Right lobe of liver (tissue), 6 donors: ENCODE results near the gene PGAP6. TPM values are rescaled to one million over a fixed set of nuclear protein-coding genes. Genes with fewer than 3 reads are reported as not detected.
"Not testable (repeated sequence)": the region's sequence is repeated elsewhere in the genome, so short reads cannot be mapped to it uniquely, and the experiment has no call there.

Experiments
- ATAC-seq, 4 donors: fragments of 200-7000 bp; cut with Tn5 transposase; one replicate each; pipeline ENCODE4 v1.9.1; 2020; ENCODE audit warnings: mild to moderate bottlenecking in 4 of 4, moderate library complexity in 4 of 4
- DNase-seq, 3 donors: peaks; one replicate each; pipeline ENCODE4 v3.0.0-alpha.2; 2020
- H3K27ac ChIP-seq, 3 donors: fragments of 200-600 bp; one replicate each; pipeline ENCODE4 v1.8.0; 2022
- H3K27me3 ChIP-seq, 2 donors: fragments of 200-600 bp; one replicate each; pipeline ENCODE4 v1.8.0; 2022
- H3K36me3 ChIP-seq, 4 donors: fragments of 200-600 bp; sonication (generic) in 1 of 4; one replicate each; pipeline versions ENCODE4 v1.5.1 to v1.8.0; 2017 to 2022; ENCODE audit warnings: control low read depth in 1 of 4
- H3K4me1 ChIP-seq, 4 donors: fragments of 200-600 bp; sonication (generic) in 1 of 4; one replicate each; pipeline versions ENCODE4 v1.5.1 to v1.8.0; 2017 to 2022; ENCODE audit warnings: control low read depth in 1 of 4
- H3K4me3 ChIP-seq, 3 donors: fragments of 200-600 bp; one replicate each; pipeline ENCODE4 v1.8.0; 2022
- H3K9me3 ChIP-seq, 4 donors: fragments of 200-600 bp; sonication (generic) in 1 of 4; one replicate each; pipeline versions ENCODE4 v1.5.1 to v1.8.0; 2017 to 2022; ENCODE audit warnings: control low read depth in 1 of 4
- CTCF ChIP-seq, 4 donors: fragments of 200-600 bp in 3 of 4; fragments of 450-650 bp in 1 of 4; IDR thresholded peaks; one replicate each; pipeline versions ENCODE4 v1.5.1 to v1.8.0; 2016 to 2022; ENCODE audit warnings: antibody characterized with exemption in 4 of 4, mild to moderate bottlenecking in 2 of 4
- POLR2A ChIP-seq: fragments of 450-650 bp; IDR thresholded peaks from one replicate; pipeline ENCODE4 v1.6.1; 2017; ENCODE audit warnings: antibody characterized with exemption, mild to moderate bottlenecking
- WGBS: methylation state at CpG from one replicate; pipeline ENCODE4 v1.1.6; 2018; ENCODE audit warnings: low coverage, low lambda C conversion rate; ENCODE audit not compliant: insufficient coverage; ENCODE audit errors: missing lambda C conversion rate; 5-methylcytosine and 5-hydroxymethylcytosine counted together
- intact Hi-C, 2 donors: fragments of 100-400 bp; cut with DNase I; formaldehyde crosslinking; loops; one replicate each; pipeline versions ENCODE4 v1.11.2 to v1.14.1; 2022
- total RNA-seq, 6 experiments: library from RNA; depleted of rRNA in 2 of 6; stranded (reverse); fragments of >200 nt in 2 of 6; fragmentation: NEBNext Ultra II Directional in 3 of 6; extraction: Animal tissue kit (Norgen Biotek cat#: 25700) in 3 of 6; gene quantifications; one replicate each; pipeline versions ENCODE4 v1.1.0 to v1.2.4, GENCODE V29; 2016 to 2023
- donor health status: DM: no; HTN: yes; CAD: no.
- donor health status: DM: no; HTN: no; CAD: no.
- donor health status: DM: no; HTN: no; CAD: no.
- donor health status: DM: no; HTN: yes; CAD: no.
- donor health status: DM: no; HTN: yes; CAD: no.

The PGAP6 gene
- total RNA-seq, 6 experiments from 2014 or later: 24.3 to 44.6 (median 28.0) TPM

GRCh38 chr16:352547-353403 lies 29.0 kb downstream of the PGAP6 start, which contains the start of gene AXIN1:
AXIN1 (minus strand) TSS chr16:352723; CDS start chr16:347025, 5,698 bp downstream.
- DNase-seq (peak; percentile 100), ATAC-seq (peak; percentile 92 to 96 (median 94))
- under 1% methylated on average over 74 of the region's 113 CpGs for WGBS
- no peaks in the 10 kb centered on the region for H3K9me3 ChIP-seq
- intact Hi-C loops: no loop called here
- H3K4me3 ChIP-seq: peak within 1 kb of the TSS; percentile 56 to 75 (median 75)
- peak within 1 kb of the TSS in 1 of 3 donors; percentile 47 for H3K27ac ChIP-seq
- peaks cover 0 to 5% (median 0%) of the 10 kb centered on the region in 4 donors for H3K36me3 ChIP-seq
- H3K4me1 ChIP-seq: peaks cover 0 to 11% (median 2%) of the 10 kb centered on the region in 4 donors
- H3K27me3 ChIP-seq: no peaks in the 10 kb centered on the region
- TF ChIP-seq POLR2A (peak; percentile 45), CTCF (IDR thresholded peaks at IDR 0.05) (peak; percentile 32 to 65 (median 47))

- H3K36me3 ChIP-seq: peaks cover 0 to 5% (median 0%) of the 10 kb centered on the region in 4 donors
- peak in 2 of 3 donors; percentile 54 to 68 for DNase-seq
- H3K4me3 ChIP-seq: peak overlapping the region; percentile 56 to 75 (median 75)
- no peak for TF ChIP-seq POLR2A
- TF ChIP-seq CTCF (IDR thresholded peaks at IDR 0.05): no peak
- no peak for ATAC-seq
- WGBS: 0% methylated on average over 12 of the region's 95 CpGs
- H3K9me3 ChIP-seq: no peaks in the 10 kb centered on the region
- intact Hi-C loops: no loop called here
- no peaks in the 10 kb centered on the region for H3K27me3 ChIP-seq
- H3K27ac ChIP-seq: peak overlapping the region in 1 of 3 donors; percentile 47
- H3K4me1 ChIP-seq: peaks cover 0 to 11% (median 2%) of the 10 kb centered on the region in 4 donors
Observed at GRCh38 chr16:351804-352520, 29.8 kb downstream of the PGAP6 start.

DNA sequence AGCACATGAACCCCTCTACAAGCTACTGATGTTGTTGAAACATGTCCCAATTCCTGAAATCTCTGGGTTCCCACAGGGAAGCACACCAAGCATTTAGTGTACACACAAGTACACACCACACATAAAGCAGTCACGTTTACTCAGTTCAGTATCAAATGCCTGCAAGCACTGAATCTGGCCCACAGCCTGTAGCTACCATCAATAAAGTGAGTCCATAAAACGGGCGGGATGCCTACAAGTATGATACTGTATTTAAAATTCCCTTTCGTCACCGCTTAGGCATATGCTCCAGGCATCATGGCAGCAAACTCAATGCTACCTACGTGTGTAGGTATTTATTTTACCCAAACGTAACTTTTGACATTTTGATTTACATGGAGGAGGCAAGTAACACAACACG lies 31.6 kb downstream of the PGAP6 start:
- H3K9me3 ChIP-seq: no peaks in the 10 kb centered on the region
- H3K27ac ChIP-seq: no peak overlapping the region
- intact Hi-C loops: no loop called here
- ATAC-seq: no peak
- H3K27me3 ChIP-seq: no peaks in the 10 kb centered on the region
- no peak overlapping the region for H3K4me3 ChIP-seq
- TF ChIP-seq POLR2A (no peak), CTCF (IDR thresholded peaks at IDR 0.05) (no peak)
- no peak for DNase-seq
- WGBS: 88% methylated on average over 7 of the region's 8 CpGs
- peaks cover 0 to 13% (median 0%) of the 10 kb centered on the region in 4 donors for H3K36me3 ChIP-seq
- H3K4me1 ChIP-seq: peaks cover 0 to 11% (median 2%) of the 10 kb centered on the region in 4 donors

DNA sequence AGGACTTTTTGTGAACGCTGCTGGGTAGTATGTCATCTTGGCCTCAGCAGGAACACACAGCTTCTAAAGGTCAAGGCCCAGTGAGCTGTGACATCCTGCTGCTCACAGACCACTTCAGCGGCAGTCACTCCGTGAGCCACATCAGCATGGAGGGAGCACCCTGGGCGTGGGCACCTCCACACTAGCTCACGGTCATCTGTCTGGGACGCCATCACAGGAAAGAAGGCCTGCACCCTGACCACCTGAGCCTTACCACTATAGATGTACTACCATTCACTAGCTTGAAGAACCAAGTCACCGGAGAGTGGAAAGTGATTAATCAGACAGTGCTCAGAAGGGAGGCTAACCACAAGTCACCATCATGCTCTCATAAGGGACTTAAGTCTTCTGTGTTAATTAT lies 32.6 kb downstream of the PGAP6 start:
- H3K27me3 ChIP-seq: no peaks in the 10 kb centered on the region
- ATAC-seq (no peak), DNase-seq (no peak)
- H3K36me3 ChIP-seq: peaks cover 0 to 15% (median 0%) of the 10 kb centered on the region in 4 donors
- intact Hi-C loops: no loop called here
- H3K4me1 ChIP-seq: peaks cover 0 to 11% (median 2%) of the 10 kb centered on the region in 4 donors
- H3K9me3 ChIP-seq: no peaks in the 10 kb centered on the region
- WGBS: 85% methylated on average over 1 of the region's 7 CpGs
- TF ChIP-seq POLR2A (no peak), CTCF (IDR thresholded peaks at IDR 0.05) (no peak)
- H3K27ac ChIP-seq: no peak overlapping the region
- no peak overlapping the region for H3K4me3 ChIP-seq

GRCh38 chr16:348495-348894 lies 33.3 kb downstream of the PGAP6 start:
- Histone ChIP-seq H3K36me3 (peaks cover 0 to 15% (median 0%) of the 10 kb centered on the region in 4 donors), H3K4me1 (peaks cover 0 to 11% (median 2%) of the 10 kb centered on the region in 4 donors)
- H3K27ac ChIP-seq, ATAC-seq, intact Hi-C loops, H3K9me3 ChIP-seq, H3K4me3 ChIP-seq, H3K27me3 ChIP-seq, DNase-seq: not testable (repeated sequence)
- 96% methylated on average over 3 of the region's 10 CpGs for WGBS
